OCI-LY7 (cell line): ENCODE results near the gene MAP2K5. TPM values are rescaled to one million over a fixed set of nuclear protein-coding genes. Genes with fewer than 3 reads are reported as not detected.

Experiments
- BruUV-seq: library from RNA; stranded (reverse); fragments of 400-500 nt; replicated peaks from 2 replicates; lab custom pipeline; 2021; lab: Mats Ljungman, UMichigan
- CTCF ChIA-PET: fragments of 300-600 bp; sonication (Branson Sonifier 250); formaldehyde crosslinking; loops from one replicate; lab custom pipeline; 2022; ENCODE audit warnings: antibody characterized with exemption; ENCODE audit not compliant: unreplicated experiment; lab: Charles Lee
- POLR2A ChIA-PET: fragments of 300-600 bp; sonication (Branson Sonifier 250); formaldehyde crosslinking; loops from one replicate; lab custom pipeline; 2022; ENCODE audit warnings: antibody characterized with exemption; lab: Charles Lee
- DNase-seq: peaks from one replicate; pipeline ENCODE4 v3.0.0-alpha.2; 2015; ENCODE audit warnings: low spot score
- H2AFZ ChIP-seq: fragments of 200-600 bp; sonication (generic), shearing (Covaris generic); 2 replicates; pipeline ENCODE4 v1.6.1; 2014; ENCODE audit warnings: mild to moderate bottlenecking, antibody characterized with exemption, low read length, moderate library complexity
- H3K27ac ChIP-seq: fragments of 200-600 bp; sonication (generic); 2 replicates; pipeline ENCODE4 v1.5.1; 2014; ENCODE audit warnings: mixed run types, low read depth, mild to moderate bottlenecking, moderate library complexity, low read length, inconsistent platforms; ENCODE audit not compliant: poor library complexity, severe bottlenecking
- H3K36me3 ChIP-seq: fragments of 200-600 bp; sonication (generic); 2 replicates; pipeline ENCODE4 v1.6.1; 2014; ENCODE audit warnings: mild to moderate bottlenecking, antibody characterized with exemption, low read length, moderate library complexity, mixed read lengths; ENCODE audit not compliant: insufficient read depth
- H3K4me1 ChIP-seq: fragments of 200-600 bp; sonication (generic); 2 replicates; pipeline ENCODE4 v1.5.1; 2014; ENCODE audit warnings: mild to moderate bottlenecking, low read length; ENCODE audit not compliant: insufficient read depth, poor library complexity, severe bottlenecking
- H3K4me2 ChIP-seq: fragments of 200-600 bp; sonication (generic); 2 replicates; pipeline ENCODE4 v1.6.1; 2014; ENCODE audit warnings: mild to moderate bottlenecking, low read length
- H3K4me3 ChIP-seq: fragments of 200-600 bp; sonication (generic); 2 replicates; pipeline ENCODE4 v1.5.1; 2014; ENCODE audit warnings: mild to moderate bottlenecking, low read depth, low read length; ENCODE audit not compliant: poor library complexity, severe bottlenecking
- H3K79me2 ChIP-seq: fragments of 200-600 bp; sonication (generic); 2 replicates; pipeline ENCODE4 v1.6.1; 2016; ENCODE audit warnings: low read depth, mild to moderate bottlenecking, low read length, moderate library complexity, mixed read lengths; ENCODE audit not compliant: insufficient read depth
- H3K9me2 ChIP-seq: fragments of 200-600 bp; sonication (generic); 2 replicates; pipeline ENCODE4 v1.6.1; 2016; ENCODE audit warnings: mild to moderate bottlenecking, low read length, mixed read lengths; ENCODE audit not compliant: insufficient read depth
- H3K9me3 ChIP-seq: fragments of 200-600 bp; sonication (generic); 2 replicates; pipeline ENCODE4 v1.6.1; 2014; ENCODE audit warnings: mild to moderate bottlenecking, mixed run types, low read length, mixed read lengths
- H4K20me1 ChIP-seq: fragments of 200-600 bp; sonication (generic); 2 replicates; pipeline ENCODE4 v1.6.1; 2014; ENCODE audit warnings: mild to moderate bottlenecking, antibody characterized with exemption, low read length, moderate library complexity, mixed read lengths; ENCODE audit not compliant: insufficient read depth
- CTCF ChIP-seq: fragments of 200-600 bp; sonication (generic); conservative IDR thresholded peaks from 2 replicates; pipeline ENCODE4 v1.5.1; 2014; ENCODE audit warnings: mild to moderate bottlenecking, antibody characterized with exemption, low read length, moderate library complexity, mixed read lengths
- EZH2phosphoT487 ChIP-seq: fragments of 200-600 bp; sonication (generic); IDR thresholded peaks from 2 replicates; pipeline ENCODE4 v1.6.1; 2018; ENCODE audit warnings: low read depth, borderline replicate concordance, mild to moderate bottlenecking, mixed run types, antibody characterized with exemption, low read length, moderate library complexity, mixed read lengths
- intact Hi-C: fragments of 100-400 bp; cut with micrococcal nuclease; formaldehyde crosslinking; loops from one replicate; pipeline ENCODE4 v1.10.0; 2022; ENCODE audit not compliant: unreplicated experiment
- total RNA-seq, 2 experiments: library from RNA; depleted of rRNA in 1 of 2; stranded (reverse); fragments of >200 nt in 1 of 2; shearing (Covaris generic) in 1 of 2; gene quantifications; 2 replicates each; pipeline ENCODE4 v1.2.3, GENCODE V29; 2014 to 2022

The MAP2K5 gene
- total RNA-seq, 2 experiments from 2014 or later: 10.2 to 35.0 TPM

GRCh38 chr15:67777071-67777470 lies 234.6 kb downstream of the MAP2K5 start:
- no peak overlapping the region for H3K27ac ChIP-seq
- H4K20me1 ChIP-seq: no peaks in the 10 kb centered on the region
- H3K36me3 ChIP-seq: no peaks in the 10 kb centered on the region
- POLR2A ChIA-PET: interaction anchor here (0.6 to 1.3 kb wide), 2 partner anchors 9 to 479 kb away, joined by 3 read pairs; no protein-coding TSS in a partner anchor
- CTCF ChIA-PET: no interaction called here
- no peaks in the 10 kb centered on the region for H3K9me2 ChIP-seq
- H2AFZ ChIP-seq: no peak overlapping the region
- H3K4me1 ChIP-seq: peaks cover 41% of the 10 kb centered on the region
- no peaks in the 10 kb centered on the region for H3K9me3 ChIP-seq
- DNase-seq: no peak
- no peak overlapping the region for H3K4me2 ChIP-seq
- H3K4me3 ChIP-seq: no peak overlapping the region
- H3K79me2 ChIP-seq: no peaks in the 10 kb centered on the region
- intact Hi-C loops: no loop called here
- BruUV-seq: no TSS peak
- TF ChIP-seq CTCF (no peak), EZH2phosphoT487 (no peak)

DNA sequence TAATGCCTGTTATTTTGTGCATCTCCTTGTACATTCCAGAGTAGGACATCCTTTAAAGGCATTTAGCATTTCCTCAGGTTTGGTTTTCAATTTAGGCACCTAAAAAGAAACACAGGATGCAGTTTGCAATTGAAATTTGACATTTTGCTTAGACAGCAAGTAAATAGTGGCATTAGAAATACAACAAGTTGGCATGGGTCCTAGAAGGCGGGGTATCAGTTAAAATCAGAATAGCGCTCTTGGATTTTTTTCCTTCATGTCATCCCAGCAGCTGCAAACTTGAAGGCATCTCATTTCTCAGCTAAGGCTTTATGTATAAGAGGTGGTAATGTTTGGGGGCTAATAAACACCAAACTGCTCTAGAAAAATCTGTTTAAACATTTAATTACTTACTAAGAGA lies 235.3 kb downstream of the MAP2K5 start:
- TF ChIP-seq CTCF (no peak), EZH2phosphoT487 (no peak)
- no peaks in the 10 kb centered on the region for H3K9me3 ChIP-seq
- no peak overlapping the region for H3K27ac ChIP-seq
- intact Hi-C loops: no loop called here
- no peaks in the 10 kb centered on the region for H3K36me3 ChIP-seq
- H4K20me1 ChIP-seq: no peaks in the 10 kb centered on the region
- H3K4me3 ChIP-seq: no peak overlapping the region
- peaks cover 48% of the 10 kb centered on the region for H3K4me1 ChIP-seq
- no TSS peak for BruUV-seq
- H3K4me2 ChIP-seq: no peak overlapping the region
- H3K79me2 ChIP-seq: no peaks in the 10 kb centered on the region
- CTCF ChIA-PET: no interaction called here
- H2AFZ ChIP-seq: no peak overlapping the region
- POLR2A ChIA-PET: interaction anchor here (0.6 kb wide), 1 partner anchor 11 kb away, joined by 3 read pairs; no protein-coding TSS in a partner anchor
- no peaks in the 10 kb centered on the region for H3K9me2 ChIP-seq
- no peak for DNase-seq

- H3K9me2 ChIP-seq: no peaks in the 10 kb centered on the region
- TF ChIP-seq EZH2phosphoT487 (no peak), CTCF (no peak)
- H2AFZ ChIP-seq: no peak overlapping the region
- no peak overlapping the region for H3K27ac ChIP-seq
- H3K4me1 ChIP-seq: peaks cover 59% of the 10 kb centered on the region
- no peaks in the 10 kb centered on the region for H3K9me3 ChIP-seq
- no peak for DNase-seq
- H3K79me2 ChIP-seq: no peaks in the 10 kb centered on the region
- no peak overlapping the region for H3K4me3 ChIP-seq
- BruUV-seq: no TSS peak
- H3K4me2 ChIP-seq: no peak overlapping the region
- POLR2A ChIA-PET: interaction anchor here (0.8 kb wide), 1 partner anchor 14 kb away, joined by 6 read pairs; no protein-coding TSS in a partner anchor
- H3K36me3 ChIP-seq: no peaks in the 10 kb centered on the region
- intact Hi-C loops: no loop called here
- CTCF ChIA-PET: interaction anchor here (1.0 kb wide), 1 partner anchor 13 kb away, joined by 3 read pairs; no protein-coding TSS in a partner anchor
- no peaks in the 10 kb centered on the region for H4K20me1 ChIP-seq
Observed at GRCh38 chr15:67778968-67779548, 236.6 kb downstream of the MAP2K5 start.
